DMS79 (cell line): Measurements from ENCODE around the gene CCNE1.

ENCODE experiments used
- DNase-seq: peaks from one replicate; lab custom pipeline; 2025; lab: John Stamatoyannopoulos, UW

Gene CCNE1

GRCh38 chr19:29811125-29812079 is at the start of gene CCNE1:
Gene CCNE1, plus strand, starts transcription at chr19:29811991. Its CDS starts 565 bp downstream, at chr19:29812556.
- peak; percentile 44 for DNase-seq

GRCh38 chr19:29763196-29763595 is 48.6 kb upstream of the CCNE1 start:
- DNase-seq, result no peak

GRCh38 chr19:29764361-29764760 is 47.4 kb upstream of the CCNE1 start:
- DNase-seq, result no peak

DNA sequence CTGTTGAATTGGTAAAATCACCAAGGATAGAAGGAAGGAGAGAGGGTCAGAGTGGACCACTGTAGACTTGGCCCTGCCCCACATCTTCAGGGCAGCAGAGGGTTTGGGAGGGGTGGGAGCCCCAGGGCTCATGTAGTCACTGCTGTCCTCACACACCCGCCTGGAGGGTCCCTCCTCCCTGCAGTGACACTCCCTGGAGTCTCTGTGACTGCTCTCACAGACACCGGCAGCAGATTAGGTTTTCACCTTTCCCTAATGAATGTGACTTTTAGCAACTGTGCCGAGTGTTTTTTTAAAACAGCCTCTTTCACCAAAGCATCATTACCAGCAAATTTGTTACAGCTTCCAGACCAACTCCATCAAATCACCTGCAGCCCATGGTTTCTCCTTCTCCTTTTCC is 45.7 kb upstream of the CCNE1 start:
- DNase-seq, result no peak

DNA sequence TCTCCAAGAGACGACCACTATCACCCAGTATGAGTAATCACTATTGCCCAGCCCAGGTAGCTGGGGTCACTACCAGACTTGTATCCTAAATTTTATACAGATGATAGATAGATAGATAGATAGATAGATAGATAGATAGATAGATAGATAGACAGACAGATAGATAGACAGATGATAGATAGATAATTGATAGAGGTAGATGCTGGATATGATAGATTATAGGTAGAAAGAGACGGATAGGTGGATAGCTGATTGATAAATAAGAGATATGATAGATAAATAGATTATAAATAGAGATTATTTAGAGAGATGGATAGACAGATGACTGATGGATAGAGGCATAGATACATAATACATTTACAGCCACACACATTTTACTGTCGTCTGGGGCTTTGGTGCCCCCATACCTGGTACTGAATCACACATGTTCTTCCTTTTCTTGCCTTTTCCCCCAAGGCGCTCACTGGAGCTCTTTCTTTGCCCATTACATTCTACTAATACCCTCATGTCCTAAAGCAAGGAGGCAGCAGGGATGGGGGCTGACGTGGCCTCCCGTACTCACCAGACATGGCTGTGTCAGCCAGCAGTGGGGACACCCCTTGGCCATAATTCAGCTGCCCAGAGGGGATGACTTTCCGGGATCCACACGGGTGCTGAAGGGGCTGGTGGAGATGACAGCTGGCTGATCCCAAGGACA is 44.6 kb upstream of the CCNE1 start:
- no peak for DNase-seq

DNA sequence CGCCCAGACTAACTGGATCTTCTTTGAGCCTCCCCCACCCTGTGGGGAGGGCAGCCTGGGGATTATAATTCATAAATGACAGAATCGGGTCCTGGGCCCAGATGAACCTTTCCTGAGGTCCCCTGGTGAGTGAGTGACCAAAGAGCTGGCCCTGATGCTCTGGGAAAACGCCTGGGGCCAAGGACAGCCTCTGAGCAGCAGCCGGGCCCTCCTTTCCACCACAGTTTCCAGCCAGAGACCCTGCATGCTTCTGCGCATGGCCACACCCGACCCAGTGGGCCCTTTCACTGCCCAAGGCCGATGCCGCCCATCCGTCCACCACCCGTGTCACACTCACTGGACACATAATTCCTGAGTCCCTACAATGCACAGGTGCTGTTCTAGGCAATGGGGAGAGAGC is 43.6 kb upstream of the CCNE1 start:
- DNase-seq, result no peak

GRCh38 chr19:29769997-29770396 is 41.8 kb upstream of the CCNE1 start:
- DNase-seq, result no peak

DNA sequence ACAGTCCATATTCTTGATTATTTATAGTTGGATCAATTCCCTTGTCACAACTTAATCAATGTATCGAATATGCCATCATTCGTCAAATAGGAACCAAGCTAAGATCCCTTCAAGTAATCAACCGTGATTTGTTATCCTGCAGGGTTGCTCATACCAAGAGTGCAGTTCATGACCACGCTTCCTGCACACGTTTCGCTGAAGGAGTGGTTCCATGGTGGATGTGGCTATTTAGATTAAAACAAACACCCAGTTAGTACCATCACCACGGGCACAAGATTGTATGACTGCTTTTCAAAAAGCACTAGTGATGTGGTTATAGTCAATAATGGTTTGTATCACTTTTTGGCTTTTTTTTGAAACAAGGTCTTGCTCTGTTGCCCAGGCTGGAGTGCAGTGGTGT is 41.1 kb upstream of the CCNE1 start:
- DNase-seq, result no peak

GRCh38 chr19:29771708-29772414 is 39.9 kb upstream of the CCNE1 start:
- DNase-seq, result no peak

GRCh38 chr19:29772696-29773095 is 39.1 kb upstream of the CCNE1 start:
- DNase-seq, result no peak

- DNase-seq, result no peak
Measured at GRCh38 chr19:29773141-29773540, 38.6 kb upstream of the CCNE1 start.

- DNase-seq, result no peak
Measured at GRCh38 chr19:29774126-29774525, 37.7 kb upstream of the CCNE1 start.

- DNase-seq, result no peak
Measured at GRCh38 chr19:29777781-29778309, 33.9 kb upstream of the CCNE1 start.

DNA sequence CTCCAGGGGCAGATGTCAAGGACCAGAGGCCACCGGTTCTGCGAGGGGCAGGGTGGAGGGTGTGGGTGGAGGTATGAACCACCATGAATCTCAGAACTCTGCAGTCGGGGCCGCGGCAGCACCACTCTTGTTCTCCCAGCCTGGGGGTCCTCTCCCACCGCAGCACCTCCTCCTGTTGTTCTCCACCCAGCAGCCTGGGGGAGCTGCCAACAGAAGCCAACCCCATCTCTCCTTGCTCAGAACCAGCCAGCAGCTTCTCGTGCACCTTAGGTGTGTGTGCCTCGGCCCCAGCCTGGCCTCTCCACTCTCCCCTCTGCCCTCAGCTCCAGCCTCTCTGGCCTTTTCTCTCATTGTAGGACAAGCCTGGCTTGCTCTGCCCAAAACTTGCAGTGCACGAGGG is 31.9 kb upstream of the CCNE1 start:
- DNase-seq, result no peak

- DNase-seq, result no peak
Measured at GRCh38 chr19:29781386-29782259, 30.2 kb upstream of the CCNE1 start.

DNA sequence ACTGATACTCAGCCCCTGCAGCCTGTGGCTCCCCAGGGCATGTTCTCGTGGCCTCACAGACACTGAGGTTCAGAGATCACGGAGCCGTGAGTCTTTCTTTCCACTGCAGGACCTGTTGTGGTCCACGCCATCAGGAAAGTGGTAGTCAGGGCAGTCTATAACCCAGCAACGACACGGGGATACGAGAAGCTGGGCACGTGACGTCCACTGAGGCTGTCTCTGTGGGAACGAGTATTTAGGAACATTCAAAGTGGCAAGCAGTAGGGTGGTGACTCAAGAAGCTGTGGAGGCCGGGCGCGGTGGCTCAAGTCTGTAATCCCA is 29.6 kb upstream of the CCNE1 start:
- no peak for DNase-seq

DNA sequence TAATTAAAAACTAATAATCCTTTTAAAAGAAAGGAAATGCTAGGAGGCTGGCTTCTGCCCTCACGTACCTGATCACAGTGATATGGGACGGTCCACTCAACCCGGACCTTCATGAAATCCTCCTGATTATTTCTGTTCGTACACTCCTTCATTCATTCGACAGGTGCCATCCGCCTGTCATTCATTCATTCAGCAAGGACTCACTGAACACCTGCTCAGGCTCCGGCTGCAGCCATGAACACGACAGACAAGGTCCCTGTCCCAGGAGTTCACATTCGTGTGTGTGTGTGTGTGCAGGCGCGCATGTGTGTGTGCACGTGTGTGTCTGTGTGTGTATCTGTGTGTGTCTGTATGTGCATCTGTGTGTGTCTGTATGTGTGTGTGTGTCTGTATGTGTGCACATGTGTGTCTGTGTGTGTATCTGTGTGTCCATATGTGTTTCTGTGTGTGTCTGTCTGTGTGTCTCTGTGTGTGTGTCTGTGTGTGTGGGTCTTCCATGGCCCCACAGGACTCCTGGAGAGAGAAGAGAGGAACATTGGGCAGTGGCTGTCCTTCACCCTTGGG is 28.1 kb upstream of the CCNE1 start:
- no peak for DNase-seq

DNA sequence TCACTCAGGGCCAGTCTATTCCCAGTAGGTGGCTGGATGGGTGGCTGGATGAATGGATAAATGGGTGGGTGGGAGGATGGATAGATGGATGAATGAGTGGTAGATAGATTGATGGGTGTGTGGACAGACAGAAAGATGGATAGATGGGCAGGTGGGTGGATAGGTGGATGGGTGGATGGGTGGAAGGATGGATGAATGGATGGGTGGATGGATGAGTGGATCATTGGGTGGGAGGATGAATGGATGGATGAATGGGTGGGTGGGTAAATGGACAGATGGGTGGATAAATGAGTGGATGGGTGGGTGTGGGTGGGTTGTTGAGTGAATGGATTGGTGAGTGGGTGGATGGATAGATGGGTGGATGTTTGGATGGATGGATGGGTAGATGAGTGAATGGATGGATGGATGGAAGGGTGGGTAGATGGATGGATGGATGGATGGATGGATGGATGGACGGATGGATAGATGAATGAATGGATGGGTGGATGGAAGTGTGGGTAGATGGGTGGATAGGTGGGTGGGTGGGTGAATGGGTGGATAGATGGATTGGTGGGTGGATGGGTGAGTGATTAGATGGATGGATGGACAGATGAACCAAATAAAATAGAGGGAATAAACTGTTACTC is 27.1 kb upstream of the CCNE1 start:
- no peak for DNase-seq

DNA sequence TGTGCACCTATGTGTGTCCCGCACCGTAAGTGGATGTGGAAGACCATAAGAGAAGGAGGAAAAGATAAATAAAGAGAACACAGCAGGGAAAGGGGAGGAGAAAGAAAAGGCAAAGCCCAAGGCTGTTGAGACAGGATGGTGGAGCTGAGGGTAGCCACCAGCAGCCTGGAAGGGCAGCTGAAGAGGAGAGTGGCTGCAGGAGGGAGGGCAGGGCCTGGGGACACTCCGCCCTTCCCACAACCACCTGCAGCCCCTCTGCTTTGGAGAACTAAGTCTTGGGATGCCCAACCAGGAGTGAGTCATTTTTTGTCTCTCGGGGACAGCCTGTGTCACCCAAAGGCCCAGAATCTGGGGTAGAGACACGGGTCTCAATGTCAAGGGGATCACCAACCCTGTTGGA is 26.4 kb upstream of the CCNE1 start:
- no peak for DNase-seq

GRCh38 chr19:29785955-29786589 is 25.7 kb upstream of the CCNE1 start:
- no peak for DNase-seq
